ENCODE results near the gene CTRB1. TPM values are rescaled to one million over a fixed set of nuclear protein-coding genes. Genes with fewer than 3 reads are reported as not detected.

CTRB1 gene
- total RNA-seq, 1 donor: not detected

DNA sequence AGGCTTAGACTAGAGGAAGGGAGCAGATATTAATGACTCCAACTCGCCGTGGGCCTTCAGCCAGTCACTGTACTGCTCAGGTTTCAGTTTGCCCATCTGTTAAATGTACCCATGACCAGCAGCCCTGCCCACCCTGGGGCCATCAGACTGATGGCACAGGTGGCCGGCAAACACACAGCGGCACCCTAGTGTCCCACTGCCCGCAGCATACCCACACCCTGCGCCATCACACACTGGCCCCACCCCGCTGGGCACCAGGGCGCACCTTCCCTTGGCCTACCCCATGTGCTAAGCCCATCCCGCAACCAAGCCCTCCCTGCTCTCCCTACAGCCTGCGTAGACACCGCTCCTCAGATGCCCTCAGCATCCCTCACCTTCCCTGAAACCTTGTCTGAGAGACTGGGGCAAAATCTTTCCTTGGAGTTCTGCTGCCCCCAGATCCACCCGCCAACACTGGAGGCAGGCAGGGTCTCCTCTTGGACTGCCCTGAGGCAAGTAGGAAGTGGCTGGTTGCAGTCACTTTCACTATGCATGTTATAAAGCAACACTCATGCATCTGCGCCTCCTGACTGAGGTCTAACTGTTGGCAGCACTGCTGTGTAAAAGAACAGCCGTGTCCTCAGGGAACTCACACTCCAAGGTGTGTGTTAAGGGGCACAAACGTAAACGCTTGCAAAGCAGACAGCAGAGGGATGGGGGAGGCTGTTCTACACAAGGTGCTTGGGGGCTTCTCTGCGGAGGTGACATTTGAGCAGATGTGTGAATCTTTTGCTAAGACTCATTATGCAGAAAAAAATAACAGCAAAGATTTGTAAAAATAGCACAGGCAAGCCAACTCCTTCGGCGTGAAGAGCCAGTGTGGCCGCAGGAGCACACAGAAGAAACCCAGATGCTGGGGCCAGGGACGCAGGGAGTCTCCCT, 39.4 kb downstream of the CTRB1 start:
- DNase-seq (ENCODE audit: low read depth): no peak
- TF ChIP-seq, protein P1, sequence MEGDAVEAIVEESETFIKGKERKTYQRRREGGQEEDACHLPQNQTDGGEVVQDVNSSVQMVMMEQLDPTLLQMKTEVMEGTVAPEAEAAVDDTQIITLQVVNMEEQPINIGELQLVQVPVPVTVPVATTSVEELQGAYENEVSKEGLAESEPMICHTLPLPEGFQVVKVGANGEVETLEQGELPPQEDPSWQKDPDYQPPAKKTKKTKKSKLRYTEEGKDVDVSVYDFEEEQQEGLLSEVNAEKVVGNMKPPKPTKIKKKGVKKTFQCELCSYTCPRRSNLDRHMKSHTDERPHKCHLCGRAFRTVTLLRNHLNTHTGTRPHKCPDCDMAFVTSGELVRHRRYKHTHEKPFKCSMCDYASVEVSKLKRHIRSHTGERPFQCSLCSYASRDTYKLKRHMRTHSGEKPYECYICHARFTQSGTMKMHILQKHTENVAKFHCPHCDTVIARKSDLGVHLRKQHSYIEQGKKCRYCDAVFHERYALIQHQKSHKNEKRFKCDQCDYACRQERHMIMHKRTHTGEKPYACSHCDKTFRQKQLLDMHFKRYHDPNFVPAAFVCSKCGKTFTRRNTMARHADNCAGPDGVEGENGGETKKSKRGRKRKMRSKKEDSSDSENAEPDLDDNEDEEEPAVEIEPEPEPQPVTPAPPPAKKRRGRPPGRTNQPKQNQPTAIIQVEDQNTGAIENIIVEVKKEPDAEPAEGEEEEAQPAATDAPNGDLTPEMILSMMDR (IDR thresholded peaks at IDR 0.05; ENCODE audit: insufficient read depth, low read depth, low read length): no peak
- no peak overlapping the region for H3K4me3 ChIP-seq (ENCODE audit: low read depth, low read length)

DNA sequence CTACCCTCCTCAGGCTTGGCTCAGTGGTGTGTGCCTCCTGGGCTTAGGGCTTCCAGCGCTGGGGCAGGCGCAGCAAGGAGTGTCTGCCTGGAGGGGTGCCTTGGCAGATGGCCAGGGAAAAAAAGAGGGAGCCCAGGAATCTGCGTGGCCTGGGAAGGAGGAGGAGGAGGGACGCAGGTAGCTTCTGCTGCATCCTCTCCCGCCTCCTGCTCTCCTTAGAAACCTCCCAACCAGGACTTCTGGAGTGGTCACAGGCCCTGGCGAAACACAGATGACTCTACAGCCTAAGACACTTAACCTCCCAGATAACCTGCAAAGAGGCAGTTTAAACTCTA, 40.0 kb downstream of the CTRB1 start:
- H3K4me3 ChIP-seq (ENCODE audit: low read depth, low read length): no peak overlapping the region
- no peak for DNase-seq (ENCODE audit: low read depth)
- TF ChIP-seq, protein P1 (IDR thresholded peaks at IDR 0.05; ENCODE audit: insufficient read depth, low read depth, low read length): no peak

DNA sequence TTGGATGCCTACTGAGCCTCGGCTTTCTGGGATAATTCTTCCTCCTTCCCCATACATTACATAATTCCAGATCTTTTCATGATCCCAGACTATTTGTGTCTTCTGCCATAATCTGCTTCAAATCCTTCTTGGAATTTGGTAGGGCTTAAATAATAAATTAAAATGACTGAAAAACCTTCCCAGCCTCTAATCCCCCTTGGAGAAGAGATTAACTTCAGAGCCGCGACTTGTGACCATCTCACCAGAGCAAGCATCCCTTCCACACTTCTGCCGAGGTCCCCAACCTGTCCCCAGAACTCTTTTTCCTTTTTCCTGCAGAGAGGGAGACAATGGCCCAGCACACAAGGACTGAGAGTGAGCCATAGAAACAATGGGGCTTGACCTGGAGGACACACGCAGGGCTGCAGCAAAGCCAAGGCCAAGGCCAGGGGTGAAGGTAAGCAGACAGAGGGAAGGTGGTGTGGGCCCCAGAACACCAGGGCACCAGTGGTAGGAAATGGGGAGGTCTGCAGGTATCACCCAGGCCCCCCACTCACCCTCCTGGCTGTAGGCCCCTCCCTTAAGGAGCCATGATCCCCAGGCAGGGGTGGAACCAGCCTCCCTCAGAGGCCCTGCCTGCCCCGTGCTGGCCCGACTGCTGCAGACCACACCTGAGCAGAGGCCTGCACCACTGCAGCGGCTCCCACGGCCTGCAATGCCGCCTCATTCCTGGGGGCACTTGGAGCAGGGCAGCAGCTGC, 42.2 kb downstream of the CTRB1 start:
- TF ChIP-seq, protein P1 (IDR thresholded peaks at IDR 0.05; ENCODE audit: insufficient read depth, low read depth, low read length): no peak
- DNase-seq (ENCODE audit: low read depth): no peak
- no peak overlapping the region for H3K4me3 ChIP-seq (ENCODE audit: low read depth, low read length)

DNA sequence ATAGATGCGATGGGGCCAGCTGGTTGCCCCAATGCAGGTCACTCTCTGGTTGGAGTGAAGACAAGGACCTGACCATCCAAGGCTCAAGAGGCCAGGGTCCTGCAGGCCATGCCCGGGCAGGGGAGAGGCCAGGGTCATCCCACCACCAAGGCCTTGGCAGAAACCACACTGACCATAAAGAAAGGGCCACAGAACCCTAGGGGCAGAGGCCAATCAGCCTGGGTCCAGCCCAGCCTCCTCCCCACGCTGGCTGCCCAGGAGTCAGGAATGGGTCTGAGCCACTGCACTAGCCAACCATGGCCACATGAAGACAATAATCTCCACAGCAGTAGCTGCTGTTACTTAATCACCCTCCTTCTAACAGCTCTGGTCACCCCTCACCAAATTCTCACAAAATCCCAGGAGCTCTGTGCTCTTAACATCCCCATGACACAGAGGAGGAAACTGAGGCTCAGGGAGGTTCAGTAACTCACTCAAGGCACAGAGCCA, 42.8 kb downstream of the CTRB1 start:
- TF ChIP-seq, protein P1 (IDR thresholded peaks at IDR 0.05; ENCODE audit: insufficient read depth, low read depth, low read length): no peak
- DNase-seq (ENCODE audit: low read depth): no peak
- no peak overlapping the region for H3K4me3 ChIP-seq (ENCODE audit: low read depth, low read length)

DNA sequence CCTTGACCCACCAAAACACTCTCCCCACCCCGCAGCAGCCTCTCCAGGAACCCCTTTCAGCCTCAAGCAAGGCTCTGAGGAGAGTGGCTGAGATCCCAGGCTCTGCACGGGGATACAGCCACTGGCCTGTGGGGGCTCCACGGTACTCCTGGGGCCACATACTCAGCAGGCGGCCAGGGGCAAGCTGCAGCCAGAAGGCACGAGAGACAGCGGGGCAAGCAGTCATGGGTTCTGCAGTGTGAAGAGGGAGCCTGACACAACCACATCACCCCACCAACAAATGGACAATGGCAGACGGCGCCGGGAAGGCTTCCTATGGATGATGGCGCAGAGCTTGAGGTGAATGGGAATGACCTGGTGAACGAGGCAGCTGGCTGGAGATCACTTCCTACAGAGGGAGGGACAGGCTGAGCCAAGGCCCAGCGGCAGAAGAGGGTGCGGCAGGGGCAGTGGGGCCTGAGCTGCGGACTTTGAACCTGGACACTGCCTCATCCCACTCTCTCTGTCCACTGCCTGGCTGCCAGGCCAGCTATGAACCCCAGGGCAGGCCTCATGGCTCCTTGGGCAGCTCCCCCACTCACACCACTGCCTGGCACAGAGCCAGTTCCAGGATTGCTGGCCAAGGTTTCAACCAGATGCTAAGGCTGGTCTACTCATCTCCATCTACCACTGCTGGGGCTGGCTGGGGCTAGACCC, 43.5 kb downstream of the CTRB1 start:
- no peak for DNase-seq (ENCODE audit: low read depth)
- TF ChIP-seq, protein P1 (IDR thresholded peaks at IDR 0.05; ENCODE audit: insufficient read depth, low read depth, low read length): no peak
- H3K4me3 ChIP-seq (ENCODE audit: low read depth, low read length): no peak overlapping the region

DNA sequence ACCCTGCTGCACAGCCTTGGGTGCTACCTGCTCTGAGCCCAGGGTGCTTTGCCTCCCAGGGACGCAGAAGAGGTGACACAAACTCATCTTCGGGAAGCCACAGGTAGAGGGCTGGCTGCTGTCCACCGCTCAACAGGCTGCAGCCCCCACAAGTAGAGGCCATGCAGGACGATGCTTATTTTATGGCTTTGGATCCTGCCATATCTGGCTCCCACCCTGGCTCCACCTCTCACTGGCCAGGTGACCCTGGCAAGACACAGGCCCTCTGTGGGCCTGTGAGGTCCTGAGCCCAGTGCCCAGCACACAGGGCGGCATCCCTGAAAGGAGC, 44.0 kb downstream of the CTRB1 start:
- H3K4me3 ChIP-seq (ENCODE audit: low read depth, low read length): no peak overlapping the region
- TF ChIP-seq, protein P1 (IDR thresholded peaks at IDR 0.05; ENCODE audit: insufficient read depth, low read depth, low read length): no peak

More for the DNA sequence above, 44.0 kb downstream of the CTRB1 start:
- no peak for DNase-seq (ENCODE audit: low read depth)

All from fibroblast of villous mesenchyme (primary cell).